A673 (cell line): Measurements from ENCODE around the gene COPE.

Source experiments
- CTCF ChIP-seq: fragments of 300-800, 200-600 bp; sonication (generic); conservative IDR thresholded peaks from 2 replicates; pipeline ENCODE4 v1.5.1; 2017; ENCODE audit warnings: low read depth, mild to moderate bottlenecking, antibody characterized with exemption, low read length, moderate library complexity, mixed read lengths
- EZH2 ChIP-seq: fragments of 200-600 bp; sonication (generic); IDR thresholded peaks from 2 replicates; pipeline ENCODE4 v1.6.1; 2017; ENCODE audit warnings: borderline replicate concordance, low read depth, mild to moderate bottlenecking, mixed read lengths, antibody characterized with exemption, low read length; ENCODE audit not compliant: poor library complexity, severe bottlenecking

GRCh38 chr19:18861917-18862316 is 57.3 kb downstream of the COPE start:
- TF ChIP-seq CTCF (no peak), EZH2 (no peak)
